HG02763 (cell line): Measurements from ENCODE around the gene CCBE1.

ENCODE experiments used
- ATAC-seq: cut with Tn5 transposase; IDR thresholded peaks from one replicate; pipeline ENCODE4 v1.9.1; 2021; ENCODE audit warnings: mild to moderate bottlenecking, moderate library complexity; ENCODE audit not compliant: unreplicated experiment

The CCBE1 gene

DNA sequence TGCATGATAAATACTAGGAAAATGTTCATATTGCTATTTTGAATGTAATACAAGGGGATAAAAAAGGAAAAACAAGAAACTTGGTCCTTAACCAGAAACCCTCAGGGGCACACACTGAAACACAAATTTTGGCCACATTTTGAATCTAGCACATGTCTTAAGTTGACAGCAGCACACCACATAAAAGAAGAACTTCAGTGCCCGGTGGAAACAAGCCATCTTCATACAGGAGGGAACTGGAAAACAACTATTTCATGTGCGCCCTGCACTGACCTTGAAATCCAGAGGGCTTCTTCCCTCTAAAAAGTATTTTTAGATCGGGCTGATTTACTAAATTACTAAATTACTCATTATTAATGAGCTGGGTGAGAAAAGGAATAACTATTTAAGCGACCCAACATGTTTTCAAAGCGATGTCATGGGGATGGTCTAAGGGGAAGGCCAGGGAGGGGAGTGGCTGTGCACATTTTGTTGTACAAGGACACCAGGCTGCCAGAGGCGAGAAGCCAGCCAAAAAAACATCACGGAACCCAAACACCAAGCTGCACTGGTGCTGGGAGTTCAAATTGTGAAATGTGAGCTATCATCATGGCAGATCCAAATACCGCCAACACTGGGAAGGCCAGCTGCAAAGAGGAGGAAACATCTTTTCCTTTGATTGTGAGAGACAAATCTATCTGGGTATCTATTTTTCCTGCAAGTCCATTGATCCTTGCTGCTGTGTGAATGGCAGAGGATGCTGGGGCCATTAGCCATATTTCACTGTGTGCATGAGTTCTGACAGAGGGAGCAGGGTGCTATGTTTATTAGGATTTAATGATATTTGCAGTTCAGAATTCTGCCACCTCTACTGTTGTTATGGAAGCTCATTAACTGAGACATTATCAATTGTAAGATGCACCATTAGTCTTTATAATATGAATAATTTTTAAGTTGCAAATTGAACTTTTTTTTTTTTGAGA, 187.5 kb downstream of the CCBE1 start:
- ATAC-seq = no peak

DNA sequence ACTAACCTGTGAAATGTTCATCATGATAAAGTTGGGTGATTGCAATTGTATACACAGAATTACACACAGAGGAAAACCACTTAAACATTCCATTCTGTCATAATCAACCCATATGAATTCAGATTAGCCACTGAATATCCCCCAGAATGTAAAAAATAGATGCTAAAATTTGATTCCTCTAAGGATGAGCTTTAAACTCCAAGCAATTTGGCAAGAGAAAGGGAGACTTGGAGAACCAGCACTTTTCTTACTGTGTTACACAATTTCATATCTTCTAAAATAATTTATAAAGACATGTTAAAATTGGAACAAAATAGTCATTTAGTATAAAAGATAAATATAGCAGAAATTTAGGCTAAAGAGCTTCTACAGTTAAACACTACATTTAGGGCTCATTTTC, 191.9 kb downstream of the CCBE1 start:
- no peak for ATAC-seq

GRCh38 chr18:59502274-59503175, 194.7 kb downstream of the CCBE1 start:
- no peak for ATAC-seq

- no peak for ATAC-seq
Observed at GRCh38 chr18:59501920-59502273, 195.3 kb downstream of the CCBE1 start.

- no peak for ATAC-seq
Observed at GRCh38 chr18:59500765-59501164, 196.5 kb downstream of the CCBE1 start.

DNA sequence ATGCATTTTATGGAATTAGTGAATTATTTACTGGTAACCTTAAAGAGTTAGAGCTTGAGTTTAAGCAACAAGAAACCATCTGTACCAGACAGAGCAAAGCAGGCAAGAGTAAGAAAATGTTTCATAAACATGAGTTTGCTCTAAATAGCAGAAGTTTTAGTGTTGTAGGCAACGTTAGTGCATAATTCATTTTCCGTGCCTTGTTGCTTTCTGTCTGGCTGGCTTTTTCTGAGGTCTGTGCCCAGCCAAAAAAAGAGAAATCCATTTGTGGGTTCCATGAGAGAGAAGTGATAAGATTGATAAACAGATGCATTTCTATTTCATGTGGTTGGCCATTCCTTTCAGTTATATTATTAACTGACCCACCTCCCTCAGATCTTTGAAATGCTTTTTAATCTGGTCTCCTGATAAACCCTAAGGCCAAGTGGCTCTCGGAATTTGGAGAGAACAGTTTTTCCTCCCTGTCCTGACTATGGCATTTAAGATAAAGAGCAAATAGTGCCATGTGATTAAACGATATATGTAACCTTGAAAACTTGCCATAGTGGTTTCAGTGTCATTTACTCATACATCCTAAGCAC, 198.6 kb downstream of the CCBE1 start:
- ATAC-seq = no peak

- ATAC-seq = no peak
Observed at GRCh38 chr18:59492756-59493421, 204.3 kb downstream of the CCBE1 start.

DNA sequence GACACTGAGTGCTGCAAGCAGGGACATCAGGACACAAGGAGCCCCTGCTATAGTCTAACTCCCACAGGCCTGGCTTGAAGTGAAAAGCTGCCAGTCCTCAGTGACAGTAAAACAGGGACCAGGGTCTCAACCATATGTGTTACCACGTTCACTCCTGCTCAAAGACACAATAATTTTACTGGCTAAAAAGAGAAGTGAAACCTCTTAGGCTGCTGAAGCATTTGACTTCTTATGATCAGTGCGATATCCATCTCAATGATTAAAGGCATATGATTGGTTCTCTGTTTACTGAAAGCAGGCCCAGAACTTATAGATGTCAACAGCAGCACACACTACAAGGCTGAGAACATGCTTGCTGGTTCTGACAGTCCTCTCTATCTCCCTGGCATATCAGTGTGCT, 208.3 kb downstream of the CCBE1 start:
- ATAC-seq = no peak

GRCh38 chr18:59485382-59485781, 211.8 kb downstream of the CCBE1 start:
- ATAC-seq = no peak

GRCh38 chr18:59484561-59485328, 212.5 kb downstream of the CCBE1 start:
- no peak for ATAC-seq

GRCh38 chr18:59484131-59484530, 213.1 kb downstream of the CCBE1 start:
- ATAC-seq = no peak

DNA sequence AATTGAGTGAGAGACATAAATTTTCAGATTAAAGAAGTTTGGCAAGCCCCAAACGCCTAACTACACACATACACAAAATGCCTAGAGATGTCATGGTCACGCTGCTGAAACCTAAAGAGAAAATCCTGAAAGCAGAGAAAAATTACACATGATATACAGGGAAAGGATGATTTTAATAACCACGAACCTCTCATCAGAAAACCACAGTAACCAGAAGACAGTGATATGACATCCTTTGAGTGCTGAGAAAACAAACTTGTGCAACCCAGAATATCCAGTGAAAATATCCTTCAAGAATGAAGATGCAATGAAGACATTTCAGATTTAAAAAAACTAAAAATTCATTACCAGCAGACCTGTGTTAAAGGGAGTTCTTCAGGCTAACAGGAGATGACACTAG, 215.8 kb downstream of the CCBE1 start:
- ATAC-seq = no peak

GRCh38 chr18:59479776-59480175, 217.4 kb downstream of the CCBE1 start:
- ATAC-seq = no peak

GRCh38 chr18:59478591-59478990, 218.6 kb downstream of the CCBE1 start:
- ATAC-seq = no peak

GRCh38 chr18:59477849-59478248, 219.4 kb downstream of the CCBE1 start:
- ATAC-seq = no peak

- ATAC-seq = no peak
Observed at GRCh38 chr18:59470561-59471121, 226.6 kb downstream of the CCBE1 start.

- ATAC-seq = no peak
Observed at GRCh38 chr18:59469463-59470180, 227.6 kb downstream of the CCBE1 start.

DNA sequence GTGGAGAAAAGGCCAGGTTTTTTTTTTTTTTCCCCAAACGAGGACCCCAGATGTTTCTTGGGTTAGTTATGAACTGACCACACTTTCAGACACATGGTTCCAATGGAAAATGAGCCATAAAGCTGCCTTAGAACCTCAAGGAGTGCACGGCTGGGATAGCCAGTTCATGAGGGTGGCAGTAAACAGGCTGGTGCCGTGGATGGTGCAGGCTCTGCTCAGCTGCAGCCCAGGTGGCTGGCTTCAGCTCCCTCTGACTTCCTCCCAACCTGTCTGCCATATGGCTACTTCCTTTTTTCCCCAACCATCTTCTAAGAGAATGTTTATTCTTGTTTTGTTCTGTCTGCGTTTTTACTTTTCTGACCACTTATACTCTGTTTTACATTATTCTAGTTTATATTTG, 228.4 kb downstream of the CCBE1 start:
- no peak for ATAC-seq

DNA sequence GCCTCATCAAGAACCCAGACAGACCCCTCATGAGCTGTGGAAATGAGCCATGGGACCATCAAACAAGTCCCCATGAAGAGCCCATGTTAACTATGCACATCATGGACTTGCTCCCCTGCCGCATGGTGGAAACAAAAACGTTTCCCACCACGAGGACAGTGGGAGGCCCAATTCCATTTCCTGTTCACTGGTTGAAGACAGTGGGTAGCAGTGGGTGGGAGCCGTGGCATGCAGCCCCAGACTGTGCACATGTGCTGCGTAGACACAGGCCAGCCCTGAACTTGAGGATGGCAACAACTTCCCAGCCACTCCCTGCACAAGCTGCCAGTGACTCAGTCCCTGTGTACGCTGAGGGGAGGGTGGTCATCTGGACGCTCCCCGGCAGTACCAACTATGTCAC, 229.7 kb downstream of the CCBE1 start:
- no peak for ATAC-seq
